HG02798 (cell line): ENCODE results near the gene SEMA3F.

ENCODE experiments used
- ATAC-seq: cut with Tn5 transposase; IDR thresholded peaks from one replicate; pipeline ENCODE4 v1.9.1; 2021; ENCODE audit warnings: mild to moderate bottlenecking; ENCODE audit not compliant: unreplicated experiment, poor library complexity

Gene SEMA3F

GRCh38 chr3:50189989-50190388, 34.9 kb downstream of the SEMA3F start:
- ATAC-seq: no peak

DNA sequence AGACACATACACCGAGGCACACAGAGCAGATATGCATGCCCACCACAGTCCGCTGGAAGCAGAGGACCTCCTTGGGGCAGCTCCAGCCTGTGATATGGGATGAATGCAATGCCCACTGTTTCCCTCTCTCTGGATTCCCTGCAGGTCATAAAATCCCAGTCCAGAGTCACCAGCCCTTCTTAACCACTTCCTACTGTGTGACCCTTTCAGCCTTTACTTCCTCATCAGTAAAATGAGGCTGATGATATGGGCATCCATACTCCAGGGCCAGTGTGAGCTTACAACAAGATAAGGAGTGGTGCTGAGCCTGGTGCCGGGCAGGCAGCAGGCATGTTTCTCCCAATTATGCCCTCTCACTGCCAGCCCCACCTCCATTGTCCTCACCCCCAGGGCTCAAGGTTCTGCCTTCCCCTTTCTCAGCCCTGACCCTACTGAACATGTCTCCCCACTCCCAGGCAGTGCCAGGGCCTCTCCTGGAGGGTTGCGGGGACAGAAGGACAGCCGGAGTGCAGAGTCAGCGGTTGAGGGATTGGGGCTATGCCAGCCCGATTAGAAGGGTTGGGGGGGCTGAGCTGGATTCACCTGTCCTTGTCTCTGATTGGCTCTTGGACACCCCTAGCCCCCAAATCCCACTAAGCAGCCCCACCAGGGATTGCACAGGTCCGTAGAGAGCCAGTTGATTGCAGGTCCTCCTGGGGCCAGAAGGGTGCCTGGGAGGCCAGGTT, 36.0 kb downstream of the SEMA3F start, which contains the start of gene GNAT1:
GNAT1 (plus strand) TSS at position 675 of the 725 bp plus-strand sequence. CDS start 116 bp downstream, outside the sequence.
- no peak for ATAC-seq

GRCh38 chr3:50192124-50192523, 37.0 kb downstream of the SEMA3F start:
- ATAC-seq: no peak

GRCh38 chr3:50192689-50193141, 37.6 kb downstream of the SEMA3F start:
- ATAC-seq: no peak

GRCh38 chr3:50193286-50193685, 38.2 kb downstream of the SEMA3F start:
- ATAC-seq: no peak

GRCh38 chr3:50193746-50194127, 38.6 kb downstream of the SEMA3F start:
- no peak for ATAC-seq

GRCh38 chr3:50194128-50194902, 39.2 kb downstream of the SEMA3F start:
- ATAC-seq: no peak

DNA sequence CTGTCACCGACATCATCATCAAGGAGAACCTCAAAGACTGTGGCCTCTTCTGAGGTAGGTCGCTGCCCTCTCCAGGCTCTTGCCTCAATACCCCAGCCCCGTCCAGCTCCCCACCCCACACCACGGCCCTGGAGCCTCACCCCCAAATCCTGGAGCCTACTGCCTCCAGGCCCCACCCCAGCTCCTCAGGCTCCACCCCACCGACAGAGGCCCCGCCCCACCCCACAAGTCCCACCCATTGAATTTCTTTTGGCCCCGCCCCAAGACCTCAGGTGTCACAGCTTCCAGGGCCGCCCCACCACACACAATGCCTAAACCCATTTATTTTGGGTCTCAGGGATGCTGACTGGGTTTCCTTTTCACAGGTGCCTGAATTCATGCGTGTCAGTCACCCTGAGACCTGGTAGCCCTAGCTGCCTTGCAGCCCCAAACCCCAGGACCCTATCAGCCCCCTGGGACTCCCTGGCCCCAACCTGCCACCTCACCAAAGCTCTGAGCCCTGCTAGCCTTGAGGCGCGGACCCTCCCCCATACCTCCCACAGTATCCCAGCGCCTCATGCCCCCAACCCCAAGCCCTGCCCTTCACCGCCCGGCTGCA, 39.9 kb downstream of the SEMA3F start:
- no peak for ATAC-seq

- ATAC-seq: no peak
Observed at GRCh38 chr3:50195501-50196252, 40.6 kb downstream of the SEMA3F start.

GRCh38 chr3:50196253-50196801, 41.2 kb downstream of the SEMA3F start:
- ATAC-seq: no peak

GRCh38 chr3:50201573-50202315, 46.6 kb downstream of the SEMA3F start:
- no peak for ATAC-seq

GRCh38 chr3:50202353-50203112, 47.4 kb downstream of the SEMA3F start:
- ATAC-seq: no peak

DNA sequence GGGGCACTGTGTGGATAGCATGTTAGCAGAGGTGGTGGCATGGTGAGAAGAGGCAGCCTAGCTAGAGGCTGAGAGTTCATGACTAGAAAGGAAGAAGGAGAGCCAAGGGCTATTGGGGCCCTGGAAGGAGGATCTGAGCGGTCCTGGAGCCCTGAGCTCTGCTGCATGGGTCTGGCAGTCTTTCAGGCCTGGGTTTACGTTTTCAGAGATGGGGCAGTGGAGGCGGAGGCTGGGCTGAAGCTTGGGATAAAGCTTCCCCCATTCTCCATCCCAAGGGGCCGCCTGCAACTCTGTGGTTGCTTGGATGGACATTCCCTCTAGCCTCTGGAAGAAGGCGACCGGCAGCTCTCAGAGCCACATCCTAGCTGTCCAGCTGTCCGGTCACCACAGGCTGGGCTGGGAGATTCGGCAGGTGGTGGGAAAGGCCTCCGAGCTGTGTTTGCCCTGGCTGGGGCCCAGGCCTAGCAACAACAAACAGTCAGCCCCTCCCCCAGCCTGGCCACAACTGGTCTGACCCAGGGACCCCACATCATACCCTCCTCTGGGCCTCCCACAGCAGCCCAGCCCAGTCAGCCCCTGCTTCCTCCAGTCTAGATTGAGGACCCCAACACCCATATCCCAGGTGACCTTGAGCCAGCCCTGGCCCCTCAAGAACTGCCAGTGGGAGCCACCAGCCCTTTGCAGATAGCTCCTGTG, 48.1 kb downstream of the SEMA3F start:
- no peak for ATAC-seq

- ATAC-seq: no peak
Observed at GRCh38 chr3:50203809-50204803, 49.0 kb downstream of the SEMA3F start.

DNA sequence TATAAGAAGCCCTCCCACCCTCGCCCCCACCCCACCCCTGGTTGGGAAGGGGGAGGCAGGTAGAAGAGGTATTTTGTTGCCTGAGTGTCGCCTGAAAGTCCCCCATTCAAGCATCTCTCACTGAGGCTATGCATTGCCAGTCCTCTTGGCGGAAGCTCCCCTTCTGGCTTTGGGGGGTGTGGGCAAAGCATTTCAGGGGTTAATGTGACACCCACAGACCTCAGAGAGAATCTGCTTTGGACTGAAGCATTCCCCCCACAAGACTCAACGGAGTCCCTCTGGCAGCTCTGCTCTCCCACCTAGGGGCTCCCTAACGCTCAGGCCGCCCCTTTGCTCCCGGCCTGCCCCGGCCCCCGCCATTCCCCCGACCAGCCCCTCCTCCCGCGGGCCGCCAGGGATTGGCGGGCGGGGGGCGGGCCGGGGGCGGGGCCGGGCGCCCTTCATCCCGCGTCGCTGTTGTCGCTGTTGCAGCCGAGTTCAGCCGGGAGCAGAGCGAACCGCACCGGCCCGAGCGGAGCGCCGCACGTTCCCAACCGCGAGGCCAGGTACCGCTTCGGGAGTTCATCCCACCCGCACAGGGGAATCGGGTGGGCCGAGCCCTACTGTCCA, 49.8 kb downstream of the SEMA3F start, which contains the start of gene SLC38A3:
SLC38A3 (plus strand) TSS at position 468 of the 609 bp plus-strand sequence. CDS start 8,929 bp downstream, outside the sequence.
- no peak for ATAC-seq
